Measurements from ENCODE around the gene RAB9A.

RAB9A gene

DNA sequence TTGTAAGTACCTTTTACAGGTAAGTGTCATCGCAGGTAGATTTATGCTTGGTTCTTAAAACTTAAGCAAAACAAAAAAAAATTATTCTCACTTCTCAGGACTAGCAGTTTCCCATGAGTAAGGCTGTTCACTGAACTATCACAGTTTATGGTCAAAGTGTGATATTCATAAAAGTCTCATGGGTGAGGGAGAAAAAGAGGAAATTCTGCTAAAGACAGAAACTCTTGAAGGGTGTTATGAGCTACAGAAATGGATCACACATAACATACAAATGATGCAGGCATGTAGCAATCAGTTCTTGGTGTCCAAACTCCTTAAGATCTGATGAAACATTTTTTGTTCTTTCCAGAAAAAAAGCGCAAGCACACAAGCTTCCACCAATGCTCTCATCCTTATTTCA is 8.5 kb downstream of the RAB9A start:
- no peak overlapping the region for H3K4me2 ChIP-seq (ENCODE audit: low read length)
- H2AFZ ChIP-seq = no peak overlapping the region
- no peaks in the 10 kb centered on the region for H3K9me3 ChIP-seq (ENCODE audit: control insufficient read depth, low read length)
- H3K27me3 ChIP-seq (ENCODE audit: control insufficient read depth, insufficient read depth, low read length) = no peaks in the 10 kb centered on the region
- H3K36me3 ChIP-seq (ENCODE audit: control insufficient read depth, insufficient read depth, low read length) = no peaks in the 10 kb centered on the region
- no peak overlapping the region for H3K9ac ChIP-seq
- peaks cover 41% of the 10 kb centered on the region for H3K79me2 ChIP-seq
- H3K4me1 ChIP-seq = peaks cover 7% of the 10 kb centered on the region
- no peak overlapping the region for H3K4me3 ChIP-seq (ENCODE audit: low read depth, low read length)
- H3K27ac ChIP-seq = no peak overlapping the region
- no peak for TF ChIP-seq CTCF (IDR thresholded peaks at IDR 0.05)

DNA sequence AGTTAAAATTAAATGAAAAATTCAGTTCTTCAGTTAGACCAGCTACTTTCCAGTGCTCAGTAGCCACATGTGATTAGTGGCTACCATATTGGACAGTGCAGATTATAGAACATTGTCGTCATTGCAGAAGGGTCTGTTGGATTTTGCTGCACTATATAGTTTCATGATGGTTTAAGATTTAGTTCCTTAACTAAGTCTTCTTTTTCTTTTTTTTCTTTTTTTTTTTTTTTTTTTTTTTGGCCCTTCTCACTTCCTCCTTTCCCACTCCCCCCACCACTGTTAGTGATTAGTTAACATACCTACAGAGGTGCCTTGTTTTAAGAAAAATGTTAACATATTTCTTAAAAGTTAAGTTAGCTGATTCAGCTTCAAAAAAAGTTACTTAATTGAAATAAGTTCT is 9.0 kb downstream of the RAB9A start:
- peaks cover 7% of the 10 kb centered on the region for H3K4me1 ChIP-seq
- H3K4me2 ChIP-seq (ENCODE audit: low read length) = no peak overlapping the region
- no peak overlapping the region for H3K9ac ChIP-seq
- TF ChIP-seq CTCF (IDR thresholded peaks at IDR 0.05) = no peak
- H3K36me3 ChIP-seq (ENCODE audit: control insufficient read depth, insufficient read depth, low read length) = no peaks in the 10 kb centered on the region
- H3K27ac ChIP-seq = no peak overlapping the region
- peaks cover 36% of the 10 kb centered on the region for H3K79me2 ChIP-seq
- H2AFZ ChIP-seq = no peak overlapping the region
- H3K4me3 ChIP-seq (ENCODE audit: low read depth, low read length) = no peak overlapping the region
- H3K9me3 ChIP-seq (ENCODE audit: control insufficient read depth, low read length) = no peaks in the 10 kb centered on the region
- no peaks in the 10 kb centered on the region for H3K27me3 ChIP-seq (ENCODE audit: control insufficient read depth, insufficient read depth, low read length)

DNA sequence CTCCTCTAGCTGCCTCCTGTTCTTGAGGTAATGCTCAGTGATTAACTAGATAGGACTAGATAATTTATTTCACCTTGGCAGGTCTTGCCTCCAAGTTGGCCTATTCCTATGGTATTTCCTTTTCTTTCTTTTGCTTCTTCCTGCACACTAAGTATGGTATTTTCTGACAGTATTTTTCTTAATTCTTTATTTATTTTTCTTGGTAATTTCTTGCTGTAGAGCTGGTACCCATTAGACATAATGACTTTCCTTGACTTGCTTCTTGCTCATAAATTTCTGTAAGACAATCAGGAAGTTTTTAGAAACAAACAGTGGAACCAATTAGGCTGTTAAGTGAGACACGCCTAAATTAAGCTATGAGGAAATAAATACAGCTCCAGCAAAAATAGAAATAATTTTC is 9.5 kb downstream of the RAB9A start:
- no peaks in the 10 kb centered on the region for H3K9me3 ChIP-seq (ENCODE audit: control insufficient read depth, low read length)
- H2AFZ ChIP-seq = no peak overlapping the region
- H3K9ac ChIP-seq = no peak overlapping the region
- H3K79me2 ChIP-seq = peaks cover 34% of the 10 kb centered on the region
- H3K4me3 ChIP-seq (ENCODE audit: low read depth, low read length) = no peak overlapping the region
- H3K36me3 ChIP-seq (ENCODE audit: control insufficient read depth, insufficient read depth, low read length) = no peaks in the 10 kb centered on the region
- no peak overlapping the region for H3K27ac ChIP-seq
- no peak for TF ChIP-seq CTCF (IDR thresholded peaks at IDR 0.05)
- H3K27me3 ChIP-seq (ENCODE audit: control insufficient read depth, insufficient read depth, low read length) = no peaks in the 10 kb centered on the region
- peaks cover 7% of the 10 kb centered on the region for H3K4me1 ChIP-seq
- no peak overlapping the region for H3K4me2 ChIP-seq (ENCODE audit: low read length)

DNA sequence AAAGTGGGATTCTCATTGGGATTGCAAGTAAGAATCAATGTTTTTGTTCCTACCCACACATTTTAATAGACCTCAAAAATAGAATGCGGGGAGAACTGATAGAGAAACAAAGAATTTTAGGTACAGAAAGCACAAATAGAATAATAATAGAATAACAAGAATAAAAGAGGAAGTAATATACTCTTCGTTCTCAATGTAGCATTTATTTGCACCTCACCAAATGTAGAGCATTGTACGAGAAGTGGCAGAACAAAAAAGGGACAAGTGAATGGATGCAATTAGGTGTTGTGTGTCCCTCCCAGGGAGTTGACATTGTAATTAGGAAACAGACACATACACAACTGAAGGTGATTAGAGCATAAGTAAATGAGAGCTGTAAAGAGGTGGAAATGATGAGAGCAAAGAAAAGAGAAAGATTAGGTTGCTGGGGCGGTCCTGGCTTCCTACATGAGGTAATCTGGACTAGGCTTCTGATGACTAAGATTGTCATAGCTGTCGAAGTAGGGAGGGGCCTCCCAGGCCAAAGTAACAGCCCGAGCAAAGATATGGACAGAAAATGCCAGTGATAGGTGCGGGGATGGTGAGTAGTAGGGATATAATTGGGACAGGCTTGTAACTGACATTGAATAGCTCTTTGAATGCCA is 10.4 kb downstream of the RAB9A start:
- TF ChIP-seq CTCF (IDR thresholded peaks at IDR 0.05) = no peak
- no peak overlapping the region for H3K4me2 ChIP-seq (ENCODE audit: low read length)
- no peaks in the 10 kb centered on the region for H3K9me3 ChIP-seq (ENCODE audit: control insufficient read depth, low read length)
- no peak overlapping the region for H3K9ac ChIP-seq
- H3K36me3 ChIP-seq (ENCODE audit: control insufficient read depth, insufficient read depth, low read length) = no peaks in the 10 kb centered on the region
- H3K4me3 ChIP-seq (ENCODE audit: low read depth, low read length) = no peak overlapping the region
- no peak overlapping the region for H3K27ac ChIP-seq
- H3K27me3 ChIP-seq (ENCODE audit: control insufficient read depth, insufficient read depth, low read length) = no peaks in the 10 kb centered on the region
- H2AFZ ChIP-seq = no peak overlapping the region
- peaks cover 7% of the 10 kb centered on the region for H3K4me1 ChIP-seq
- H3K79me2 ChIP-seq = peaks cover 34% of the 10 kb centered on the region

- Histone ChIP-seq H3K4me1 (peaks cover 7% of the 10 kb centered on the region), H3K27ac (no peak overlapping the region), H3K36me3 (ENCODE audit: control insufficient read depth, insufficient read depth, low read length) (no peaks in the 10 kb centered on the region), H3K4me3 (ENCODE audit: low read depth, low read length) (no peak overlapping the region), H2AFZ (no peak overlapping the region), H3K4me2 (ENCODE audit: low read length) (no peak overlapping the region), H3K9me3 (ENCODE audit: control insufficient read depth, low read length) (no peaks in the 10 kb centered on the region), H3K79me2 (peaks cover 25% of the 10 kb centered on the region), H3K9ac (no peak overlapping the region), H3K27me3 (ENCODE audit: control insufficient read depth, insufficient read depth, low read length) (no peaks in the 10 kb centered on the region)
- no peak for TF ChIP-seq CTCF (IDR thresholded peaks at IDR 0.05)
Measured at GRCh38 chrX:13700380-13700779, 11.5 kb downstream of the RAB9A start.

All from parathyroid adenoma (tissue), 2 donors.